ENCODE results near the gene GGA3.
A peak's percentile ranks its signal among the peaks of the same experiment; 100 is the strongest.
"Not testable (repeated sequence)": the region's sequence is repeated elsewhere in the genome, so short reads cannot be mapped to it uniquely, and the experiment has no call there.

The GGA3 gene

GRCh38 chr17:75227729-75228128, 33.7 kb downstream of the GGA3 start:
- DNase-seq: no peak

GRCh38 chr17:75225016-75225415, 36.4 kb downstream of the GGA3 start:
- DNase-seq: no peak

GRCh38 chr17:75219815-75220214, 41.6 kb downstream of the GGA3 start:
- DNase-seq: no peak

GRCh38 chr17:75218131-75218530, 43.3 kb downstream of the GGA3 start:
- DNase-seq: no peak

GRCh38 chr17:75209061-75209460, 52.3 kb downstream of the GGA3 start:
- DNase-seq: no peak

- no peak for DNase-seq
Measured at GRCh38 chr17:75208161-75208560, 53.2 kb downstream of the GGA3 start.

- no peak for DNase-seq
Measured at GRCh38 chr17:75207760-75208159, 53.6 kb downstream of the GGA3 start.

- not testable (repeated sequence) for DNase-seq
Measured at GRCh38 chr17:75207050-75207407, 54.4 kb downstream of the GGA3 start.

- DNase-seq: no peak
Measured at GRCh38 chr17:75205793-75206163, 55.6 kb downstream of the GGA3 start.

GRCh38 chr17:75205037-75205792, 56.2 kb downstream of the GGA3 start, which contains the start of gene NUP85:
Gene NUP85 (plus strand): TSS chr17:75205679. CDS start chr17:75205762, 83 bp downstream.
- DNase-seq: peak; percentile 54 to 99 (median 90)

- DNase-seq: no peak
Measured at GRCh38 chr17:75199886-75200618, 61.4 kb downstream of the GGA3 start.

GRCh38 chr17:75194879-75195278, 66.5 kb downstream of the GGA3 start:
- DNase-seq: no peak

GRCh38 chr17:75191584-75191983, 69.8 kb downstream of the GGA3 start:
- DNase-seq: no peak

- no peak for DNase-seq
Measured at GRCh38 chr17:75188614-75189013, 72.8 kb downstream of the GGA3 start.

All from amygdala (tissue), 56 donors.